T-helper 1 cell (primary cell): Measurements from ENCODE around the gene FNDC7.
"Not testable (repeated sequence)": the region's sequence is repeated elsewhere in the genome, so short reads cannot be mapped to it uniquely, and the experiment has no call there.

ENCODE experiments used
- DNase-seq, 5 donors: peaks; one replicate each; pipeline ENCODE4 v3.0.0-alpha.2; 2012 to 2020

FNDC7 gene

DNA sequence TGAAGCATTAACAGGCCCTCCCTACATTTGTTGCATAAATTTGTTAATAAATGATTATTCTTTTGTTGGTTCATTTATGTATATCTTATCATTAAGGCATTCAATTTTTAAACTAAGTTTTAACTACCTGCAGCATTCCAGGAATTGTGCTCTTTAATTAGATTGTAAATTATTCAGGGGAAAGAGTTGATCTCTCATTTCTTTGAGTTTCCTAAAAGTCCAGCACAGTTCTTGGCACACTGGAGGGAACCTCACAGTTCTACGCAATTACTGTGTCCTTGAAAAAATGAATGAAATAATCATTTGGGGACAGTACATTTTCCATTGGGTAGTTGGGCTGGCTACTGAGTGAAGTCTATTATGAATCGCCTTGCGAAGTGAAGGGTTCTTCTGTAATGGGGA, 33.3 kb downstream of the FNDC7 start:
- DNase-seq: no peak

DNA sequence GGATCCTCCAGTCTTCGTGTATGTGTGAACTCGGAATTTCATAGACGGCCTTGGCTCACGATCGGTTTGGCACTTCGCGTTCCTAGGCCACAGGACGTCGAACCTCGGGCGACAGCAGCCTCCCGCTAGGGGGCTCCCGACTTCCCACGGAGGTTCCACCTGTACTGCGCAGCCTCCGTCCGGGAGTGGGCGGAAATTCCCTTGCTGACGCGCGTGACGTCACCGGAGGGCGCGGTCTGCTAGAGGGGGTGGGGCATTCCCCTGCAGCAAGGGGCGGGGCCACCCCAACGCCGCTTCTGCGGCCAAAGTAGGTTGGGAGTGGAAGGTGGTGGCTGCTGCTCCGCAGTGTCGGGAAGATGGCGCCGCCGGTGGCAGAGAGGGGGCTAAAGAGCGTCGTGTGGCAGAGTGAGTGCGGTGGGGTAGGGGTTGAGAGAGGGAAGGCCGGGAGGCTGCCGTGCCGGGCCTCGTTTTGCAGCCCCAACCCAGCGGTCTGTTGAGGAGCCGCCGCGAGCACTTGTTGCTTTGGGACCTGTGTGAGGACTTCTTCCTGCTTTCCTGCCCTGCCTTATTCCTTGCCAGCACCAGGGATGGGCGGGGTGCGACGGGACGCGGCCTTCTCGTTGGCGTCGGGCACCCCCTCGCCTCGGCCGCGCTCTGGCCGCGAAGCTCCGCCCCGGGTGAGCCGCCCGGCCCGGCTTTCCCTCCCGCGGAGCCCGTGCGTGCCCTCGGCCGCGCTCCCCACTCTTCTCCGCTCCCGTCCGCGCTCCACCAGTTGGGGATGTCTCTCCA, 33.9 kb downstream of the FNDC7 start, which contains the start of gene STXBP3:
STXBP3 (plus strand) TSS at position 293 of the 789 bp plus-strand sequence; CDS start at position 357, 64 bp downstream.
- DNase-seq: peak; percentile 97 to 100 (median 99)

DNA sequence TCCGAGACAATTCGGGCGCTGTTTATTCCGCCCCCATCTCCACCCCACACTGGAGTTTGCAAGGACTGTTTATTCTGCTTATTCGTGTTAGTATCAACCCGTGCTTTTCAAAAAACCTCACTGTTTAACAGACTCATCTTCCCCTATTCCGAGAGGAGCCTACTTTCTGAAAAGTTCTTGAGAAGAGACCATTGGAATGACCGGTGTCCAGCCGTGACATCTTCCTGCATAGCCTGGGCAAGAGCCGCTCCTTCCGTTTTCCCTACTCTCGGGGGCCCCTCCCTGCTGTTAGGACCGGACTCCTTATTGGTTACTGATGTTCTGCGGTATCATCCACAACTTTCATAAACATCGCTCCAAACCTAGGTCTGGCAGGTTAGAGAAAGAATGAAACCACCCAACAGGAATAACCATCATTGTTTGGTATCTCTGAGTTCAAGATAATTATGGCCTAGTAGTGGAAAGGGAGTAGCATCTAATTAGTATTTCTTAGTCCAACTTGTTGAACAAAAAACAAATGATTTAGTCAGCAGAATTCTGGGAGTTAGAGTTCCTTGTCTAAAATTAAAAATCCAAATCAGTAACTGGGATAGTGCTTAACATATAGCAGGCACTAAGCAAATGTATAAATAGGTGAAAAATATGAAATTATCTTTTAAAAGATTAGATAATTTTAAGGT, 34.6 kb downstream of the FNDC7 start:
- DNase-seq: peak in 3 of 5 donors; percentile 14 to 50 (median 28)

DNA sequence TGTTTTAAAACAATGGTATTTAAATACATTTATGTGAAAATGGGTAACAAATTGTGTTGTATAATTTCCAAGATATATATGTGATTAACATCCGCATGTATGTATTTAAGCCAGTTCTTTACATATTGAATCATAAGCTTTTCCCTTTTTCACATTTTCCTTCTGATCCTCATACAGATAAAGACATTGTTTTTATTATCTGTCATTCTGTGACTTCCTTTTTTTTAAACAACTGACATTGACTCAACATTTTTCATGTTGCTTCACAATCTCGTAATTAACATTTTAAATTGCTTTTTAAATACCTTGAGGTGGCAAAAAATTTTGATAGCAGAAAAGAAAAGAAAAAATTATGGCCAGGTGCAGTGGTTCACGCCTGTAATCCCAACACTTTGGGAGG, 35.2 kb downstream of the FNDC7 start:
- no peak for DNase-seq

DNA sequence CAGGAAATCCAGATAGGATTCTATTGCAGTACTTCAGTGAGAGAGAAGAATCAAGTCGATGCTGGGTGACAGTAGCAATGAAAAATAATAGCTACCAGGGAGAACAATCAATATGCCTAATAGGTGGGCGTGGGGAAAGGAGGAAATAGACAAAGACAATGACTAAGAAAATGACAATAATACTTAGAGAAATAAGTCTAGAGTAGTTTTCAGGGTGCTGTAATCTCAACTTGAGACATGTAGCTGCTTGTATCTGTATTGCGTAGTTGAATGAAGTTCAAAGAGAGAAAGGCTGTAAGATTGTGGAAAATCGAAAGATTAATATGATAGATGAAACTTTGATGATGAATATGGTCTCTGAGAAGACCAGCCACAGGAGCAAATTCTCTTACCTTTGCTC, 36.4 kb downstream of the FNDC7 start:
- DNase-seq: no peak

DNA sequence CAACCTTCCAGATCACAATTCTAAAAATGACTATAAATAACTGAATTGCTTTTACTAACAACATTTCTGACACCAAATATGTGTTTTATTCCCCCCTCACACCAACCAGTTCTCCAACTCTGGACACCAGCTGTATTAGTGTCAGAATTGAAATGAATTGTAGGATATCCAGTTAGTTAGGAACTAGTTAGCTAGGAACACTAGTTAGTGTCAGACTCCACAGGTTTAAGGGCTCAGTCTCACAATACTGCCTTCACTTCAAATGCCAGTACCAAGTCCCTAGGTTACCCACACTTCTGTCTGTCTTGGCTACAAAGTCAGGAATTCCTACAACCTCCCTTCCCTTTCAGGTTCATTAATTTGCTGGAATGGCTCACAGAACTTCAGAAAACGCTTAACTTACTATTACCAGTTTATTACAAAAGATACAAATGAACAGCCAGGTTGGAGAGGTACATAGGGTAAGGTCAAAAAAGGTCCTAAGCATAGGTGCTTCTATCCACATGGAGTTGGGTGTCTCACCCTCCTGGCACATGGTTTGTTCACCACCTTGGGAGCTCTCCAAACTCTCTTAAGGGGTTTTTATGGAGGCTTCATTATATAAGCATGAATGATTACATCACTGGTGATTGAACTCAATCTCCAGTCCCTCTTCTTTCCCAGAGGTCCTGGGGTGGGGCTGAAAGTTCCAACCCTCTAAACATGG, 37.9 kb downstream of the FNDC7 start:
- no peak for DNase-seq

DNA sequence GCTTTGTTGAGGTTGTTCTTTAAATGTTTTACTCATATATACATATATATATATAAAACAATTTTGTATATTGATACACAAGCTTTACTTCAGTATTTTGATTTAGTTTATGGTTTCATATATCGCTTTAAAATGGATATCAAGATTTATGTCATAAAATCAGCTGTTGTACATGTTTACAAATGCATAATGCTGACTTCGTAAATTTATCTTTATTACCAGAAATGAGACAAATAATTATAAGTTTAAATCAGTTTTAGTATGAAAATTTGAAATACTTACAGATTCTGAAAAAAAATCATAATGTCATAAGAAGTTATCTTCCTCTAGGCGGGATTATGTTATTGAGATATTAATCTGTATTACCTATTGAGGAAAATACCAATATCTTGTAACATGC, 40.7 kb downstream of the FNDC7 start:
- no peak for DNase-seq

DNA sequence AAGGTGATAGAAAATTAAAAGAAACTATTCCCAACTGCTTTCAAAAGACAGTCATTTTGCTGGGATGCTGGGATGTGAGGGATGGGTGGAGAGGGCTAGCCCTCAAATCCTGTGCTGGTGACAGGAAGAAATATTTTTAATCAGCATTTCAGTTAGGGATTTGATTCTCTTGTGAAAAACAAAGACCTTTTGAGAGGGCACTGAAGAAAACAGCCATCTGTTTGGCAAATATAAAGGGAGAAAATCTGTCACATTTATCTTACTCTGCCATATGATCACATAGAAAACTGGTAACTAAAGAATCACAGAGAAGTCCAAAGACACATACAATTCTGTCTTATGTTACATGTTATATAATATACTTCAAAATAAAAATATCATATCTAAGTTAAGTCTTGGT, 46.1 kb downstream of the FNDC7 start:
- DNase-seq: no peak

DNA sequence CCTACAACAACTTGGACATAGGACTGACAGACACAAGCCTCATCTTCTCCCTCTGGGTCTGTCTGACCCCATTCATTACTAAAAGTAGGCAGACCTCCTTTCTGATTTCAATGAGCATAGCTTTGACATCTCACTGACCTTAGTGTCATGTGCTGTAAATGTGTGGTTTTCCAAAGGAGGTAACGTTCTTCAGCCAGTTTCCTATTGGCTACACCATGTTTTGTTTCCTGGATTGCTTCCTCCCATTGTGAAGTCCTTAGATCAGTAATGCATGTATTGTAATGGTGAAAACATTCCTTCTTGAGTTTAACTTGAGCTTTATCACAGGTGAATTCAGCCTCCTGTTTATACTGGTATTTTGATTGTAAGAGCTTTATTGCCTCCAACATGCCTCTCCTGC, 54.4 kb downstream of the FNDC7 start:
- no peak for DNase-seq

DNA sequence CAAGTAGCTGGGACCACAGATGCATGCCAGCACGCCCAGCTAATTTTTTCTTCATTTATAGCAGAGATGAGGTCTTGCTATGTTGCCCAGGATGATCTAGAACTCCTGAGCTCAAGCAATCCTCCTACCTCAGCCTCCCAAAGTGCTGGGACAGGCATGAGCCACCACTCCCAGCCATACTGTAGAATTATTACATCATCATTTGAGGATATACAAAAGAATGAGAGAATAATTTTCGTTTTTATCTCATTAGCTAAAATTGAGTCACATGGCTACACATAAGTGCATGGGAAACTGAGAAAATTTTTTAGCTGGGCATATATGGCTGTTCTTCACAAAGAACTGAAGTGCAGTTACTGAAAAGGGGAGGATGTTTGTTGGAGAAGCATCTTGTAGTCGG, 55.0 kb downstream of the FNDC7 start:
- no peak for DNase-seq

DNA sequence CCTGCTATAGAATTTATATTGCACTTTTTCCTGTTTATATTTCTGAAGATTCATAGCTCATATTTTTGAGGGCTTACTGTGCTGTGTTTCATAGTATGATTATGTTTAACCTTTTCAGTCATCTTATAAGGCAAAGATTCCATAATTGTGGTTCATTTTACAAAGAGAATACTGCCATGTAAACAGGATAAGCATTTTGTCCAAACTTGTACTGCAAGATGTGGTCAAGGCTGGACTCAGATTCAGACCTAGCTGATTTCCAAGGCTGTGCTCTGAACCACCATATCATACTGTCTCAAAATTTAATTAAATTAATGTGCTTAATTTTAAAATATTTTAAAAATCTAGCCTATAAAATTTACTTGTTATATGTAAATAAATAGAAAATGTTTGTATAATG, 65.1 kb downstream of the FNDC7 start:
- no peak for DNase-seq

DNA sequence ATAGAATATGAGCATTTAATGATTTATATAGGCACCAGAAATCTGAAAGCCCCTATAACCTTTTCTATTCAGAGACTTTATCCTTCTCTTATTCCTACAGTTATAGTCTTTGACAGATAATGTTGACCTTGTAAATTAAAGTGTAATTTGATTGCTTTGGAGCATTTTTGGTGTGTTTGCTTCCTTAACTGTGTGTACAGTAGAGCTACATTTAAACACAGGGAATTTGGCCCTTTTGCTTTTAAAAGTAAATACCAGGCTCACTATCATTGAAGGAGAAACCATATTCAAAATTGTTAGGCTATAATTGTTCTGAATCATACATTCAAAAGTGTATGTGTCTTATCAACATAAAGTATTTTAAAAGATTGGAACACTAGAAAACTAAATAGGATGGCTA, 66.7 kb downstream of the FNDC7 start:
- no peak for DNase-seq

DNA sequence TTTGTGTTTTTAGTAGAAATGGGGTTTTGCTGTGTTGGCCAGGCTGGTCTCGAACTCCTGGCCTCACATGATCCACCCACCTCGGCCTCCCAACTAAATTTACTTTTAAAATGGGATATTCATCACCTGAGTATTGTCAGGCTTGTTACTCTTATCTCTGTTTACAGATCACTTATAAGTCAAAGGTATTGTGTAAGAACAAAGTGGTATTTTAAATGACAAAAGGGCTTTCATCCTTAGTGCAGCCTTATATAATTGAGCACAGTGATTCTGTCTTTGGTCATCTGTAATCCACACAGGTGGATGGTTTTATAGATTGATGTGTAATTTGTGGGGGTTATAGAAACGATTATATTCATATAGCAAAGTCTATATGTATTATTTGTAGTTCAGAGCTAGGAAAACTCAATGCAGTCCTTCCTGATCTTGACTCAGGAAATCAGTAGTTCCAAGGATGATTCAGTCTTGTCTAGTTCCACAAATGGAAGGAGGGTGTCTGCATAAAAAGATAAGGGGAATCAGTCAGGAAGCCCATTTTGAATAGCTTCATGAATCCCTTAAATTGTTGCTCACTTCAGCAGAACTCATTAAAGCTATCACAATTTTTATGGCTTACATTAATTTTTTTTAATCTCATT, 68.3 kb downstream of the FNDC7 start:
- no peak for DNase-seq

DNA sequence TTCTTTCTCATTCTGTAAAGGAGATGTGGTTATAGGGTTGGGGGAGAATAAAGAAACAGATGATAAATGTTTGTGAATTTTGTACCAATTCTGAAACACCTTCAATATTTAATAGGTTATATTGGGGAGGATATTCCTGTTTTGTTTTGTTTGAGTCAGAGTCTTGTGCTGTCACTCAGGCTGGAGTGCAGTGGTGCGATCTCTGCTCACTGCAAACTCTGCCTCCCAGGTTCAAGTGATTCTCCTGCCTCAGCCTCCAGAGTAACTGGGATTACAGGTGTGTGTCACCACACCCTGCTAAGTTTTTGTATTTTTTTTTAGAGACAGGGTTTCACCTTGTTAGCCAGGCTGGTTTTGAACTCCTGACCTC, 68.9 kb downstream of the FNDC7 start:
- not testable (repeated sequence) for DNase-seq

DNA sequence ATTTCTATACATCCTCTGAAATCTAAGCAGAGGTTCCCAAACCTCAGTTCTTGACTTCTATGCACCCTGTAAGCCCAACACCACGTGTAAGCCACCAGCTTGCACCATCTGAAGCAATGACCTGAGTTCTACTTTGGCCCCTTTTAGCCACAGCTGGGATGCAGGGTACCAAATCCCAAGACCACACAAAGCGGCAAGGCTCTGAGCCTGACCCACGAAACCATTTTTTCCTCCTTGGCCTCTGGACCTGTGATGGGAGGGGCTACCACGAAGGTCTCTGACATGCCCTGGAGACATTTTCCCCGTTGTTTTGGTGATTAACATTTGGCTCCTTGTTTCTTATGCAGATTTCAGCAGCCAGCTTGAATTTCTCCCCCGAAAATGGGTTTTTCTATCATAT, 72.6 kb downstream of the FNDC7 start:
- DNase-seq: no peak

DNA sequence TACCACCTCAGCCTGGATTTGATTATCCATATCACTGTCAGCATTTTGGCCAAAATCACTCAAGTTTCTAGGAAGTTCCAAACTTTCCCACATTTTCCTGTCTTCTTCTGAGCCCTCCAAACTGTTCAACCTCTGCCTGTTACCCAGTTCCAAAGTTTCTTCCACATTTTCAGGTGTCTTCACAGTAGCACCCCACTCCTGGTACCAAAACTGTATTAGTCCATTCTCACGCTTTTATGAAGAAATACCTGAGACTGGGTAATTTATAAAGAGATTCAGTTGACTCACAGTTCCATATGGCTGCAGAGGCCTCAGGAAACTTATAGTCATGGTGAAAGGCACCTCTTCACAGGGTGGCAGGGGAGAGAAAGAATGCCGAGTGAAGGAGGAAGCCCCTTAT, 73.2 kb downstream of the FNDC7 start:
- DNase-seq: no peak

DNA sequence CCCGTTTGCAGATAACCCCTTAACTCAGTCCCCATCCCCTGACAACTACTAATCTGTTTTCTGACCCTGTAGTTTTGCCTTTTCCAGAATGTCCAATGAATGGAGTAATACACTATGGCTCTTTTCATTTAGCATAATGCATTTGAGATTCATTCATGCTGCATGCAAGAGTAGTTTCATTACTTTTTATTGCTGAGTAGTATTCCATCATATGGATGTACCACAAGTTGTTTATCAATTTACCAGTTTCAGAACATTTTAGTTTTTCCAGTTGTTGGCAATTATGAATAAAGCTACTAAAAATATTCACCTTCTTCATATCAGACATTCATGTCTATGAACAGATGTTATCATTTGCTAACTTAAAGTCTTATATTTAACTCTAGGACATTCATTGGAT, 79.1 kb downstream of the FNDC7 start:
- DNase-seq: no peak
